Activated T-helper 2 cell treated with anti-CD3 and anti-CD28 coated beads, Interferon-gamma antibody, Interleukin-2, Interleukin-4, amounts not matched to agents 10 μg/mL and 5 μg/mL and 100 μg/mL, durations not matched to agents 14 hours and 24 hours and 36 hours (primary cell): ENCODE data around the gene SLC38A3. TPM values are rescaled to one million over a fixed set of nuclear protein-coding genes. Genes with fewer than 3 reads are reported as not detected.

ENCODE experiments used
- DNase-seq: peaks from one replicate; pipeline ENCODE4 v3.0.0; 2021; ENCODE audit warnings: low spot score
- H3K27ac Mint-ChIP-seq: one replicate; pipeline ENCODE4 v1.8.0; 2021; ENCODE audit warnings: mixed read lengths
- H3K27me3 Mint-ChIP-seq: one replicate; pipeline ENCODE4 v1.8.0; 2021; ENCODE audit warnings: low read depth, mixed read lengths
- H3K36me3 Mint-ChIP-seq: one replicate; pipeline ENCODE4 v1.8.0; 2021; ENCODE audit warnings: low read depth, mixed read lengths
- H3K4me1 Mint-ChIP-seq: one replicate; pipeline ENCODE4 v1.8.0; 2021; ENCODE audit warnings: low read depth, mixed read lengths
- H3K4me3 Mint-ChIP-seq: one replicate; pipeline ENCODE4 v1.8.0; 2021; ENCODE audit warnings: low read depth, mild to moderate bottlenecking, moderate library complexity, mixed read lengths
- H3K9me3 Mint-ChIP-seq: one replicate; pipeline ENCODE4 v1.8.0; 2021; ENCODE audit warnings: mixed read lengths
- intact Hi-C: fragments of 100-400 bp; cut with micrococcal nuclease; formaldehyde crosslinking; loops from one replicate; pipeline ENCODE4 v1.15.1; 2023
- total RNA-seq: library from RNA; stranded (reverse); gene quantifications from 2 replicates; pipeline ENCODE4 v1.2.3, GENCODE V29; 2022

The SLC38A3 gene
- total RNA-seq, 1 donor from 2014 or later = not detected

GRCh38 chr3:50211930-50212329, 6.9 kb downstream of the SLC38A3 start:
- no peak for DNase-seq
- Mint-ChIP-seq H3K27ac (no peak overlapping the region), H3K4me1 (no peaks in the 10 kb centered on the region), H3K4me3 (no peak overlapping the region), H3K36me3 (no peaks in the 10 kb centered on the region), H3K27me3 (peaks cover 11% of the 10 kb centered on the region), H3K9me3 (no peaks in the 10 kb centered on the region)
- intact Hi-C loops = no loop called here

- no peak for DNase-seq
- Mint-ChIP-seq H3K27me3 (peaks cover 6% of the 10 kb centered on the region), H3K4me1 (no peaks in the 10 kb centered on the region), H3K27ac (no peak overlapping the region), H3K4me3 (no peak overlapping the region), H3K9me3 (no peaks in the 10 kb centered on the region), H3K36me3 (no peaks in the 10 kb centered on the region)
- intact Hi-C loops = no loop called here
Observed at GRCh38 chr3:50212502-50212901, 7.4 kb downstream of the SLC38A3 start.

- Mint-ChIP-seq H3K4me1 (no peaks in the 10 kb centered on the region), H3K27ac (no peak overlapping the region), H3K27me3 (peaks cover 4% of the 10 kb centered on the region), H3K36me3 (no peaks in the 10 kb centered on the region), H3K9me3 (no peaks in the 10 kb centered on the region), H3K4me3 (no peak overlapping the region)
- intact Hi-C loops = no loop called here
- DNase-seq = no peak
Observed at GRCh38 chr3:50212971-50213370, 7.9 kb downstream of the SLC38A3 start.

GRCh38 chr3:50213373-50213772, 8.3 kb downstream of the SLC38A3 start:
- H3K4me3 Mint-ChIP-seq = no peak overlapping the region
- no peaks in the 10 kb centered on the region for H3K36me3 Mint-ChIP-seq
- no peaks in the 10 kb centered on the region for H3K9me3 Mint-ChIP-seq
- H3K27me3 Mint-ChIP-seq = peaks cover 4% of the 10 kb centered on the region
- no peak for DNase-seq
- no peak overlapping the region for H3K27ac Mint-ChIP-seq
- H3K4me1 Mint-ChIP-seq = no peaks in the 10 kb centered on the region
- intact Hi-C loops = no loop called here

- Mint-ChIP-seq H3K36me3 (no peaks in the 10 kb centered on the region), H3K4me1 (no peaks in the 10 kb centered on the region), H3K27ac (no peak overlapping the region), H3K27me3 (no peaks in the 10 kb centered on the region), H3K4me3 (no peak overlapping the region), H3K9me3 (no peaks in the 10 kb centered on the region)
- no peak for DNase-seq
- intact Hi-C loops = no loop called here
Observed at GRCh38 chr3:50214824-50215223, 9.8 kb downstream of the SLC38A3 start.

- Mint-ChIP-seq H3K4me1 (no peaks in the 10 kb centered on the region), H3K27ac (no peak overlapping the region), H3K27me3 (no peaks in the 10 kb centered on the region), H3K9me3 (no peaks in the 10 kb centered on the region), H3K36me3 (no peaks in the 10 kb centered on the region), H3K4me3 (no peak overlapping the region)
- DNase-seq = no peak
- intact Hi-C loops = no loop called here
Observed at GRCh38 chr3:50215529-50215928, 10.5 kb downstream of the SLC38A3 start.

GRCh38 chr3:50217681-50218080, 12.6 kb downstream of the SLC38A3 start:
- Mint-ChIP-seq H3K36me3 (no peaks in the 10 kb centered on the region), H3K27me3 (no peaks in the 10 kb centered on the region), H3K9me3 (no peaks in the 10 kb centered on the region), H3K27ac (no peak overlapping the region), H3K4me1 (no peaks in the 10 kb centered on the region), H3K4me3 (no peak overlapping the region)
- intact Hi-C loops = no loop called here
- no peak for DNase-seq

GRCh38 chr3:50218448-50218847, 13.4 kb downstream of the SLC38A3 start:
- intact Hi-C loops = no loop called here
- no peak for DNase-seq
- H3K9me3 Mint-ChIP-seq = no peaks in the 10 kb centered on the region
- no peaks in the 10 kb centered on the region for H3K36me3 Mint-ChIP-seq
- no peak overlapping the region for H3K4me3 Mint-ChIP-seq
- no peak overlapping the region for H3K27ac Mint-ChIP-seq
- no peaks in the 10 kb centered on the region for H3K4me1 Mint-ChIP-seq
- H3K27me3 Mint-ChIP-seq = peaks cover 2% of the 10 kb centered on the region

- Mint-ChIP-seq H3K27me3 (peaks cover 5% of the 10 kb centered on the region), H3K27ac (no peak overlapping the region), H3K4me3 (no peak overlapping the region), H3K36me3 (no peaks in the 10 kb centered on the region), H3K4me1 (no peaks in the 10 kb centered on the region), H3K9me3 (no peaks in the 10 kb centered on the region)
- no peak for DNase-seq
- intact Hi-C loops = no loop called here
Observed at GRCh38 chr3:50219285-50219684, 14.2 kb downstream of the SLC38A3 start.

- DNase-seq = no peak
- Mint-ChIP-seq H3K27ac (no peak overlapping the region), H3K4me1 (no peaks in the 10 kb centered on the region), H3K27me3 (peaks cover 7% of the 10 kb centered on the region), H3K36me3 (no peaks in the 10 kb centered on the region), H3K4me3 (no peak overlapping the region), H3K9me3 (no peaks in the 10 kb centered on the region)
- intact Hi-C loops = no loop called here
Observed at GRCh38 chr3:50220109-50220508, 15.0 kb downstream of the SLC38A3 start.

GRCh38 chr3:50221051-50221410, 16.0 kb downstream of the SLC38A3 start:
- peaks cover 7% of the 10 kb centered on the region for H3K27me3 Mint-ChIP-seq
- H3K36me3 Mint-ChIP-seq = no peaks in the 10 kb centered on the region
- intact Hi-C loops = no loop called here
- H3K4me1 Mint-ChIP-seq = peaks cover 5% of the 10 kb centered on the region
- no peak overlapping the region for H3K4me3 Mint-ChIP-seq
- H3K27ac Mint-ChIP-seq = no peak overlapping the region
- no peak for DNase-seq
- H3K9me3 Mint-ChIP-seq = no peaks in the 10 kb centered on the region

GRCh38 chr3:50221411-50222168, 16.5 kb downstream of the SLC38A3 start:
- H3K27me3 Mint-ChIP-seq = peaks cover 7% of the 10 kb centered on the region
- H3K27ac Mint-ChIP-seq = no peak overlapping the region
- H3K9me3 Mint-ChIP-seq = no peaks in the 10 kb centered on the region

GRCh38 chr3:50222169-50222528, 17.1 kb downstream of the SLC38A3 start:
- H3K27me3 Mint-ChIP-seq = peaks cover 7% of the 10 kb centered on the region
- H3K36me3 Mint-ChIP-seq = no peaks in the 10 kb centered on the region
- intact Hi-C loops = no loop called here
- no peak for DNase-seq
- H3K4me1 Mint-ChIP-seq = peaks cover 10% of the 10 kb centered on the region
- no peaks in the 10 kb centered on the region for H3K9me3 Mint-ChIP-seq
- H3K4me3 Mint-ChIP-seq = no peak overlapping the region
- no peak overlapping the region for H3K27ac Mint-ChIP-seq

More at GRCh38 chr3:50221411-50222168, 16.5 kb downstream of the SLC38A3 start:
- DNase-seq = no peak
- peaks cover 7% of the 10 kb centered on the region for H3K4me1 Mint-ChIP-seq
- H3K4me3 Mint-ChIP-seq = no peak overlapping the region
- intact Hi-C loops = no loop called here
- H3K36me3 Mint-ChIP-seq = no peaks in the 10 kb centered on the region

GRCh38 chr3:50224639-50225038, 19.6 kb downstream of the SLC38A3 start:
- intact Hi-C loops = no loop called here
- H3K4me3 Mint-ChIP-seq = no peak overlapping the region

More at GRCh38 chr3:50224639-50225038, 19.6 kb downstream of the SLC38A3 start:
- peaks cover 7% of the 10 kb centered on the region for H3K27me3 Mint-ChIP-seq
- H3K9me3 Mint-ChIP-seq = no peaks in the 10 kb centered on the region
- no peaks in the 10 kb centered on the region for H3K36me3 Mint-ChIP-seq
- DNase-seq = no peak
- H3K4me1 Mint-ChIP-seq = peaks cover 17% of the 10 kb centered on the region
- no peak overlapping the region for H3K27ac Mint-ChIP-seq
